Endothelial cell of umbilical vein (primary cell): ENCODE results near the gene ENO2. TPM values are rescaled to one million over a fixed set of nuclear protein-coding genes. Genes with fewer than 3 reads are reported as not detected.

ENCODE experiments used
- BruUV-seq: library from RNA; stranded (reverse); fragments of 400-500 nt; replicated peaks from 2 replicates; lab custom pipeline; 2021; lab: Mats Ljungman, UMichigan
- CTCF ChIA-PET: fragments of 300-600, 350-600 bp; sonication (Branson Sonifier 250); formaldehyde crosslinking; loops from one replicate; lab custom pipeline; 2021; ENCODE audit warnings: antibody characterized with exemption, inconsistent platforms; lab: Charles Lee
- POLR2A ChIA-PET: fragments of 300-600, 350-600 bp; sonication (Branson Sonifier 250); formaldehyde crosslinking; loops from one replicate; lab custom pipeline; 2021; ENCODE audit warnings: antibody characterized with exemption, inconsistent platforms; lab: Charles Lee
- DNase-seq: peaks from one replicate; pipeline ENCODE4 v3.0.0-alpha.2; 2011; ENCODE audit warnings: low read depth, low spot score
- FAIRE-seq: peaks from 2 replicates; lab custom pipeline; 2011; peaks lifted over from hg19 to GRCh38; lab: Jason Lieb, UNC
- H2AFZ ChIP-seq: 2 replicates; pipeline ENCODE4 v1.6.0; 2012; ENCODE audit warnings: low read depth, low read length, control low read depth, inconsistent platforms
- H3K27ac ChIP-seq: 2 replicates; pipeline ENCODE4 v1.5.1; 2011; ENCODE audit warnings: low read depth, mild to moderate bottlenecking, control low read depth, low read length, moderate library complexity; ENCODE audit not compliant: insufficient read depth
- H3K27me3 ChIP-seq, 2 experiments: 2 replicates each; pipeline versions ENCODE4 v1.6.0 to v1.6.1; 2011; ENCODE audit warnings: low read length in 2 of 2, mixed read lengths in 1 of 2; ENCODE audit not compliant: control insufficient read depth in 2 of 2, insufficient read depth in 2 of 2
- H3K36me3 ChIP-seq, 2 experiments: 2 replicates in 1 of 2; 3 replicates in 1 of 2; pipeline ENCODE4 v1.5.1; 2011; ENCODE audit warnings: low read length in 2 of 2, mild to moderate bottlenecking in 1 of 2, moderate library complexity in 1 of 2; ENCODE audit not compliant: control insufficient read depth in 2 of 2, insufficient read depth in 2 of 2; ENCODE audit errors: extremely low read depth in 1 of 2
- H3K4me1 ChIP-seq: 3 replicates; pipeline ENCODE4 v1.5.1; 2011; ENCODE audit warnings: mild to moderate bottlenecking, low read length; ENCODE audit not compliant: control insufficient read depth, insufficient read depth; ENCODE audit errors: extremely low read depth
- H3K4me2 ChIP-seq: 2 replicates; pipeline ENCODE4 v1.6.1; 2011; ENCODE audit warnings: low read length, control low read depth, mixed read lengths; ENCODE audit not compliant: insufficient read depth
- H3K4me3 ChIP-seq, 3 experiments: fragments of 200-600 bp in 1 of 3; sonication (generic), shearing (Covaris generic) in 1 of 3; replicated peaks in 1 of 3; 2 replicates each; pipeline ENCODE4 v1.5.1; 2011 to 2016; ENCODE audit warnings: control low read depth in 3 of 3, low read length in 3 of 3, mild to moderate bottlenecking in 2 of 3, inconsistent platforms in 1 of 3, low read depth in 1 of 3, moderate library complexity in 1 of 3; ENCODE audit not compliant: insufficient read depth in 1 of 3
- H3K79me2 ChIP-seq: 2 replicates; pipeline ENCODE4 v1.6.0; 2012; ENCODE audit warnings: low read length, inconsistent platforms; ENCODE audit not compliant: control insufficient read depth, insufficient read depth
- H3K9ac ChIP-seq: replicated peaks from 2 replicates; pipeline ENCODE3; 2011; ENCODE audit warnings: low read length, control low read depth; ENCODE audit not compliant: insufficient read depth; ENCODE audit errors: extremely low read depth
- H3K9me1 ChIP-seq: replicated peaks from 3 replicates; pipeline ENCODE4 v1.6.0; 2011; ENCODE audit warnings: mild to moderate bottlenecking, low read length; ENCODE audit not compliant: control insufficient read depth, insufficient read depth; ENCODE audit errors: extremely low read depth
- H3K9me3 ChIP-seq: replicated peaks from 2 replicates; pipeline ENCODE4 v1.5.1; 2012; ENCODE audit warnings: low read length, inconsistent platforms; ENCODE audit not compliant: control insufficient read depth, insufficient read depth
- H4K20me1 ChIP-seq: replicated peaks from 2 replicates; pipeline ENCODE3; 2011; ENCODE audit warnings: mild to moderate bottlenecking, low read length; ENCODE audit not compliant: control insufficient read depth, insufficient read depth; ENCODE audit errors: extremely low read depth
- CTCF ChIP-seq, 2 donors: IDR thresholded peaks; 1 replicate in 1 of 2; 2 replicates in 1 of 2; pipeline ENCODE4 v1.5.1; 2011; ENCODE audit warnings: low read length in 2 of 2, mild to moderate bottlenecking in 2 of 2, moderate library complexity in 2 of 2, control low read depth in 1 of 2, inconsistent platforms in 1 of 2, low read depth in 1 of 2; ENCODE audit not compliant: insufficient read depth in 1 of 2; ENCODE audit errors: extremely low read depth in 1 of 2
- EZH2 ChIP-seq: IDR thresholded peaks from 2 replicates; pipeline ENCODE4 v1.6.1; 2012; ENCODE audit warnings: borderline replicate concordance, low read depth, mild to moderate bottlenecking, moderate library complexity, low read length, inconsistent platforms; ENCODE audit not compliant: severe bottlenecking
- FOS ChIP-seq: IDR thresholded peaks from 2 replicates; pipeline ENCODE4 v1.6.1; 2011; ENCODE audit warnings: mild to moderate bottlenecking, low read length, moderate library complexity, borderline replicate concordance; ENCODE audit not compliant: insufficient read depth
- GATA2 ChIP-seq: IDR thresholded peaks from 2 replicates; pipeline ENCODE4 v1.7.0; 2011; ENCODE audit warnings: low read depth, mild to moderate bottlenecking, moderate library complexity, mixed read lengths, low read length; ENCODE audit not compliant: insufficient read length, insufficient read depth
- JUN ChIP-seq: IDR thresholded peaks from 2 replicates; pipeline ENCODE4 v1.6.1; 2011; ENCODE audit warnings: borderline replicate concordance, low read depth; ENCODE audit not compliant: insufficient read length, insufficient read depth
- MAX ChIP-seq: IDR thresholded peaks from 2 replicates; pipeline ENCODE4 v1.6.1; 2011; ENCODE audit not compliant: insufficient read depth, insufficient read length
- MYC ChIP-seq: IDR thresholded peaks from one replicate; pipeline ENCODE4 v1.6.1; 2011; ENCODE audit warnings: mild to moderate bottlenecking, low read depth, low read length
- POLR2A ChIP-seq: IDR thresholded peaks from 2 replicates; pipeline ENCODE4 v1.6.1; 2012; ENCODE audit warnings: low read depth, mild to moderate bottlenecking, control low read depth, low read length
- POLR2AphosphoS5 ChIP-seq: IDR thresholded peaks from 2 replicates; pipeline ENCODE4 v1.6.1; 2012; ENCODE audit warnings: low read depth, mild to moderate bottlenecking, control low read depth, low read length, moderate library complexity; ENCODE audit not compliant: insufficient read depth
- dilution Hi-C: fragments of 300-500 bp; cut with MboI; formaldehyde crosslinking; loops from one replicate; pipeline ENCODE4 v1.15.0; 2019; ENCODE audit warnings: low sequenced_read_pairs; ENCODE audit not compliant: extremely low pct_ligation_motif_present
- intact Hi-C: fragments of 100-400 bp; cut with micrococcal nuclease; formaldehyde crosslinking; loops from one replicate; pipeline ENCODE4 v1.10.0; 2022
- polyA plus RNA-seq, 4 experiments: library from polyadenylated mRNA; depleted of rRNA in 3 of 4; stranded (reverse) in 3 of 4; unstranded in 1 of 4; fragments of >200 nt; gene quantifications; 2 replicates each; pipeline versions ENCODE4 v1.2.1 to v1.2.3, GENCODE V29; 2011 to 2012; ENCODE audit warnings: missing spikeins in 1 of 4
- total RNA-seq: library from RNA; stranded (reverse); gene quantifications from 2 replicates; pipeline ENCODE4 v1.2.3, GENCODE V29; 2021

The ENO2 gene
- total and polyA plus RNA-seq, 2 donors (not counting 3 experiments of a cell fraction or from before 2014, with no cell fraction given): 11.4 to 18.6 TPM

GRCh38 chr12:6899837-6900519, 14.4 kb upstream of the ENO2 start:
- no TSS peak for BruUV-seq
- peak; percentile 89 for FAIRE-seq
- Histone ChIP-seq H3K79me2 (no peaks in the 10 kb centered on the region), H3K36me3 (no peaks in the 10 kb centered on the region), H3K4me1 (peaks cover 5% of the 10 kb centered on the region), H4K20me1 (no peaks in the 10 kb centered on the region), H3K27me3 (no peaks in the 10 kb centered on the region), H3K4me2 (no peak overlapping the region), H3K9me1 (no peaks in the 10 kb centered on the region), H3K4me3 (no peak overlapping the region), H2AFZ (no peak overlapping the region), H3K9ac (no peak overlapping the region), H3K27ac (no peak overlapping the region), H3K9me3 (no peaks in the 10 kb centered on the region)
- ChIA-PET CTCF (interaction anchor here (1.1 to 2.6 kb wide), 4 partner anchors 9 to 31 kb away, joined by 4 to 8 read pairs (median 6); partner anchors contain the start of gene SPSB2), POLR2A (no interaction called here)
- TF ChIP-seq MYC (no peak), MAX (no peak), FOS (no peak), JUN (no peak), CTCF (IDR thresholded peaks at IDR 0.05; ENCODE audit: extremely low read depth in 1 of 2, insufficient read depth in 1 of 2, low read depth in 1 of 2, low read length in 2 of 2) (no peak), EZH2 (no peak), POLR2AphosphoS5 (no peak), GATA2 (no peak), POLR2A (no peak)
- intact Hi-C loops (no loop called here), dilution Hi-C loops (no loop called here)
- peak; percentile 78 for DNase-seq
